ENCODE measurements around the gene DDX23. TPM values are rescaled to one million over a fixed set of nuclear protein-coding genes. Genes with fewer than 3 reads are reported as not detected.

Gene DDX23
- total RNA-seq, 2 donors from 2014 or later: 90.7 to 121 TPM

- ATAC-seq: no peak
- no peaks in the 10 kb centered on the region for H3K36me3 Mint-ChIP-seq
- H3K9me3 Mint-ChIP-seq: no peaks in the 10 kb centered on the region
- DNase-seq (ENCODE audit: low spot score in 2 of 2): no peak
- no peak overlapping the region for H3K27ac Mint-ChIP-seq
These were observed 58.3 kb downstream of the DDX23 start for GRCh38 chr12:48793696-48794095.

- DNase-seq (ENCODE audit: low spot score in 2 of 2) (no peak), ATAC-seq (no peak)
- H3K36me3 Mint-ChIP-seq: no peaks in the 10 kb centered on the region
- no peaks in the 10 kb centered on the region for H3K9me3 Mint-ChIP-seq
- no peak overlapping the region for H3K27ac Mint-ChIP-seq
These were observed 62.1 kb downstream of the DDX23 start for GRCh38 chr12:48789858-48790326.

- H3K9me3 Mint-ChIP-seq: no peaks in the 10 kb centered on the region
- no peak for DNase-seq (ENCODE audit: low spot score in 2 of 2)
- no peaks in the 10 kb centered on the region for H3K36me3 Mint-ChIP-seq
- peak; percentile 36 to 38 for ATAC-seq
- no peak within 1 kb of the TSS for H3K27ac Mint-ChIP-seq
These were observed 62.8 kb downstream of the DDX23 start, which contains the start of gene ADCY6 for GRCh38 chr12:48788854-48789775. Gene ADCY6, minus strand, starts transcription at chr12:48789089. Its CDS starts 5,655 bp downstream, at chr12:48783434.

- no peak overlapping the region for H3K27ac Mint-ChIP-seq
- DNase-seq (ENCODE audit: low spot score in 2 of 2) (no peak), ATAC-seq (peak in 1 of 2 donors; percentile 20)
- no peaks in the 10 kb centered on the region for H3K36me3 Mint-ChIP-seq
- no peaks in the 10 kb centered on the region for H3K9me3 Mint-ChIP-seq
These were observed 63.5 kb downstream of the DDX23 start for GRCh38 chr12:48788524-48788853.

GRCh38 chr12:48787791-48788523, 64.0 kb downstream of the DDX23 start:
- no peaks in the 10 kb centered on the region for H3K36me3 Mint-ChIP-seq
- no peak for DNase-seq (ENCODE audit: low spot score in 2 of 2)
- no peaks in the 10 kb centered on the region for H3K9me3 Mint-ChIP-seq
- ATAC-seq: no peak
- H3K27ac Mint-ChIP-seq: no peak overlapping the region

- H3K27ac Mint-ChIP-seq: no peak overlapping the region
- H3K36me3 Mint-ChIP-seq: no peaks in the 10 kb centered on the region
- ATAC-seq: no peak
- no peak for DNase-seq (ENCODE audit: low spot score in 2 of 2)
- H3K9me3 Mint-ChIP-seq: no peaks in the 10 kb centered on the region
These were observed 65.1 kb downstream of the DDX23 start for GRCh38 chr12:48786591-48787544.

- H3K36me3 Mint-ChIP-seq: no peaks in the 10 kb centered on the region
- ATAC-seq: no peak
- no peaks in the 10 kb centered on the region for H3K9me3 Mint-ChIP-seq
- H3K27ac Mint-ChIP-seq: no peak overlapping the region
- DNase-seq (ENCODE audit: low spot score in 2 of 2): no peak
These were observed 68.5 kb downstream of the DDX23 start for GRCh38 chr12:48783432-48783831.

GRCh38 chr12:48782457-48783395, 69.2 kb downstream of the DDX23 start:
- H3K36me3 Mint-ChIP-seq: no peaks in the 10 kb centered on the region
- H3K9me3 Mint-ChIP-seq: no peaks in the 10 kb centered on the region

GRCh38 chr12:48781750-48782456, 70.1 kb downstream of the DDX23 start:
- DNase-seq (ENCODE audit: low spot score in 2 of 2) (no peak), ATAC-seq (no peak)
- no peak overlapping the region for H3K27ac Mint-ChIP-seq
- H3K36me3 Mint-ChIP-seq: no peaks in the 10 kb centered on the region
- no peaks in the 10 kb centered on the region for H3K9me3 Mint-ChIP-seq

More at GRCh38 chr12:48782457-48783395, 69.2 kb downstream of the DDX23 start:
- ATAC-seq (no peak), DNase-seq (ENCODE audit: low spot score in 2 of 2) (no peak)
- H3K27ac Mint-ChIP-seq: no peak overlapping the region

GRCh38 chr12:48780381-48781025, 71.5 kb downstream of the DDX23 start:
- no peaks in the 10 kb centered on the region for H3K9me3 Mint-ChIP-seq
- H3K27ac Mint-ChIP-seq: no peak overlapping the region
- H3K36me3 Mint-ChIP-seq: no peaks in the 10 kb centered on the region
- DNase-seq (ENCODE audit: low spot score in 2 of 2): no peak
- ATAC-seq: no peak

- DNase-seq (ENCODE audit: low spot score in 2 of 2) (no peak), ATAC-seq (no peak)
- no peaks in the 10 kb centered on the region for H3K9me3 Mint-ChIP-seq
- no peak overlapping the region for H3K27ac Mint-ChIP-seq
- no peaks in the 10 kb centered on the region for H3K36me3 Mint-ChIP-seq
These were observed 72.1 kb downstream of the DDX23 start for GRCh38 chr12:48779869-48780268.
